Midbrain (tissue), 1 donor: ENCODE results near the gene DZIP3.
"Not testable (repeated sequence)": the region's sequence is repeated elsewhere in the genome, so short reads cannot be mapped to it uniquely, and the experiment has no call there.

Experiments used
- DNase-seq: peaks from one replicate; lab custom pipeline; 2025; lab: John Stamatoyannopoulos, UW

Gene DZIP3

DNA sequence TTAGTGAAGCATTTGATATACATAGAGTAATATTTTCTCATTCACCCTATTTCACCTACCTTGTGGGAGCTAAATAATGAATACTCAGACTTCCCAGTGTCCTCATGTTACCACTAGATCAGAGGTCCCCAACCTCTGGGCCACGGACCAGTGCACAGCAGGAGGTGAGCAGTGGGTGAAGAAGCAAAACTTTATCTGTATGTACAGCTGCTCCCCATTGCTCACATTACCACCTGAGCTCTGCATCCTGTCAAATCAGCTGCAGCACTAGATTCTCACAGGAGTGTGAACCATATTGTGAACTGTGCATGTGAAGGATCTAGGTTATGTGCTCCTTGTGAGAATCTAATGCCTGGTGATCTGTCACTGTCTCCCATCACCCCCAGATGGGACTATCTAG, 88.3 kb downstream of the DZIP3 start:
- no peak for DNase-seq

DNA sequence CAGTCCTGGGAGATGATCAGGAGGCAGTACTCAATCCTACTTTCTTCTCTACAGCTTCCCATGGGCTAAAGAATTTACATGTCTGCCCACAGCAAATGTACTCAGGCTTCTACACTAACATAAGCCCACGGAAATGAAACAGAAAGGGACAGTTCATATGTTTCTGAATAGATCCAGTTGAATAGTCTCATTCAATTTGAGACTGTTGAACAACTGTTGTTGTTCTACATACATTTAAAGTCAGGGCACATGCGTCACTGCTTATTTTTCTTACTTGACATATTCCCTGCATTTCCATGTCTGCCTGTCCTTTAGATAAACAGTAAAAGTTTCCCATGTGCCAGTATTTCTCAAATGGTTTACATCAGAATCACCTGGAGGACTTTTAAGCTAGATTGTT, 102.8 kb downstream of the DZIP3 start:
- not testable (repeated sequence) for DNase-seq

DNA sequence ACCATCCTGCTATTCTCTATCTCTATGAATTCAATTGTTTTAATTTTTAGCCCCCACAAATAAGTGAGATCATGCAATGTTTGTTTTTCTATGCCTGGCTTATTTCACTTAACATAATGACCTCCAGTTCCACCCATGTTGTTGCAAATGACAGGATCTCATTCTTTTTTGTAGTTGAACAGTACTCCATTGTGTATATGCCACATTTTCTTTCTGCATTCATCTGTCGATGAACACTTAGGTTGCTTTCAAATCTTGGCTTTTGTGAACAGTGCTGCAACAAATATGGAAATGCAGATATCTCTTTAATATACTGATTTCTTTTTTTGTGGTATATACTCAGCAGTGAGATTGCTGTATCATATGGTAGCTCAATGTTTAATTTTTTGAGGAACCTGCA, 108.9 kb downstream of the DZIP3 start:
- no peak for DNase-seq

DNA sequence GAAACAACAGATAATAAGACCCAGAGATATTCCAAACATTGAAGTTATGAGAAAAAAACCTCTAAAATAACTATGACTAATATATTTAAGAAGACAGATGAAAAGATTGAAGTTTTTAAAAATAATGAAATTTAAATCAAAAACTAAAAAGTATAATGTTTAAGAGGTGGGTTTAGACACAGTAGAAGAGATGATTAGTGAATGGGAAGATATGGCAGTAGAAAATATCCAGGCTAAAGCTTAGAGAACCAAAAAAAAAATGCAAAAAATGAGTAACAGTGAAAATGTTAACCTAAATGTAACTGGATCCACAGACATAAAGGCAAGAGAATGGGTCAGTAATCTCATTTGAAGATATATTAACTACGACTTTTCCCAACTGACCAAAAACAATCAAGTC, 115.5 kb downstream of the DZIP3 start:
- no peak for DNase-seq

DNA sequence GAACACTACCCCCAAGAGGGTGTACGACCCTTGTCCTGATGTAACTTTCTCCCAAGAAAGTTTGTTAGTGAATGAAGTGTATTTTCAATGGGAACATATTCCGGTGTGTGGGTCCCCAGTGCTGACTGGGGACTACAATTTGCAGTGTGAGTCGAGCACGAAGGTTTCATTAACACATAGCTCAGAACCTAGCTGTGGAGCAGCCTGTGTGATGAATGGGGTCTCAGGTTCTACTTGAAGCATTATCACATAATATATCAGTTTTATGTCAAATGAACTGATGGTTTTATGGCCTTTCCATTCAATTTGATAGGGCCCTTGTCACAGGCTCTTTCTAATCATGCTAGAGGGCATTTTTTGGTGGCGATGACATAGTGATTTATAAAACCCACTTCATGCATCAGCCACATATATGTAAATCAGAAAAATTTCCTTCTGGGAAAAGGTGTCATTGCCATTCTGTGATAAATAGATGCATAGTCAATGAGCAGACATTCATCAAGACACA, 123.5 kb downstream of the DZIP3 start:
- no peak for DNase-seq

DNA sequence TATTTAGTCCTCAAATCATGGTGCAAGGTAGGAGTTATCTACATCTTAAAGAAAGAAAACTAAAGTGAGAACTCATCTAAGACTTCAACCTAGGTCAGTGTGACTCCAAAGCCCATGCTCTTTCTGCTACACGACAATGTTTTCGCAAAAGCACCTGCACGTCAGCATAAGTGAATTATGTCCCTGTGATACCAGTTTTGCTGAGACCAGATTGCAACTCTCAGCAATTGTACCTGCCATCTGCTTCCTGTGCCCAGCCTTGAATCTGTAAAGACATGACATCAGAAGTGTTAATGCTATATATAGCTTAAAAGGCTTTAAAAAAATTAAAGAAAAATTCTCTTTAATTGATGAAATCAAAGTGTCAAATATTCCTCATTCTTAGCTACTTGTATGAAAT, 124.3 kb downstream of the DZIP3 start:
- DNase-seq, result no peak

DNA sequence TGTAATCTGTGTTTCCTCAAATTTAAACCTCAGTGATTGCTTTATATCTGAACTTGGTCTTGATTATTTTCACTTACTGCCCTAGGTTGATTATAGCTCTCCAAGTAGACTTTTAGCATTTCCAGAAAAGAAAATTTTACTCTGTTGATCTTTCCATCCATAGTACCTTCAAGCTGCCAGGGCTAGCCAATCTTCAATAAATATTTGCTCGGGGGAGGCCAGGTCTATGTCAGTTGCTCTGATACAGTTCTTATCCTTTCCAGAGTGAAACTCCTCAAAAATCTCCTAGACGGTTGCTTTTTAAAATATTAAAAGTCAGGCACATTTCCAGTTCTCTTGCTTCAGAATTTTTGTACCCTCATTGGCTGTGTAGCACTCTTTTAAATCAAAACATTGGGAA, 128.9 kb downstream of the DZIP3 start:
- DNase-seq, result no peak

DNA sequence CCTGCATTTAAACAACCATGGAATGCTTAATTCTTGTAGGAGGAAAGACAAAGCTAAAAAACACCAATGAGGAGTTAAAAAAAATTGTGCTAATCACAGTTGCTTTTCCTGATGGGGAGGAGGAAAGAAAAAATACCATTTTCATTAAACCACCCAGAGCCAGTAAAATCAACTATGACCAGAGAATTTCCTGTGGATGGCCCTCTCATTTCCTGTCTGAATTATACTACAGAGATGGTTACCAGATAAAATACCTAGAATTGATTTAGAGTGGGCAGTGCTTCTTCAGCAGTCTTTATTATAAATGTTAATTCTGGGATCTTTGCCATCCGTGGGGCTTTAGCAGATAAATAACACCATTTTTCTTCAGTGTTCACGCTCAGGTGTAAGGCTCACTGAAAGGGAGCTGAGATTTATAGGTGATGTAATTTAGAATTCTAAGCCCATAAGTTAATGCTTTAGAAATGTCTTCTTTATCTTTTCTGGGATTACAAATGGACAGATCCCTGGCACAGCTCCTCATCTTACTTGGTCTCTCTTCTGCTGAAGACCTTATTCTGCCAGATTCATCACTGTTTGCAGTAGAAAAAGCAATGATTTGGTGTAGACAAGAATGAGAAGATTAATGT, 129.8 kb downstream of the DZIP3 start:
- DNase-seq, result no peak

DNA sequence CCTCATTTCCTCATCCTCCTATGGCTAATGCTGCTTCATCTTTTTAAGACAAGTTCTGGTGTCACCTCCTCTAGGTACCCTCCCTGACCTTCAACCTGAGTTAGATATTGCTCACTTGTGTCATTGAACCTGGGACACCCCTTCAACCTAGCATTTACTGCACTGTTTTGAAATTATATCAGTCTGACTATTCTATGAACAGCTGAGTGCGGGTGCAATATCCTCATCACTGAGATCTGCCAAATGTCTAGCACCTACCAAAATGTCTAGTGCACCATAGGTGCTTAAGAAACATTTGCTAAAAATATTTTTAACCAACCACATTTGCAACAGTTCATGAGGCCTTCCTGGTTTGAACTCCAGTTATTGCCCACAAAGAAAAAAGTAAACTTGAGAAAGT, 133.2 kb downstream of the DZIP3 start:
- DNase-seq, result no peak

DNA sequence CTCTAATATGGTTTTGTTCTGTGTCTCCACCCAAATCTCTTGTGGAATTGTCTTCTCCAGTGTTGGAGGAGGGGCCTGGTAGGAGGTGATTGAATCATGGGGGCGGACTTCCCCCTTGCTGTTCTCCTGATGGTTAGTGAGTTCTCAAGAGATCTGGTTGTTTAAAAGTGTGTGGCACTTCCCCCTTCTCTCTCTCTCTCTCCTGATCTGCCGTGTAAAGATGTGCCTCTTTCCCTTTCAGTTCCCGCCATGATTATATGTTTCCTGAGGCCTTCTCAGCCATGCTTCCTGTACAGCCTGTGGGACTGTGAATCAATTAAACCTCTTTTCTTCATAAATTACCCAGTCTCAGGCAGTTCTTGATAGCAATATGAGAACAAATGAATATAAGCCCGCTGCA, 134.6 kb downstream of the DZIP3 start:
- no peak for DNase-seq

DNA sequence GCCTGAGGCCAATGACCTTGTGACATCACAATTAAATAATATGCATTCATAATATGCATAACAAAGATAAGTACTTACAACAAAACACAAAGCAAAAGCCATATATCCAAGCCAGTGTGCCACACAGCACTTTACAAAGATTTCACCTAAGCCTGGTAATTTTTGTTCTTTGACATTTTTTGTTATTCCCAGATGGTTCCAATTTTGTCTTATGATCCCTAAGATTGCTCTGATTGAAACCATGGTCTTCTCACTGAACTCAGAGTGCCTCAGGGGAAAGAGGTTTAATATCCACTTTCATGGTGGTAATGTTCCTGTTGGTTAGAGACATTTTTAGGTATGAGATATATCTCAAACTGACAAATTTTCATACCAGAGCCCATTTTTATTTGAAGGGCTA, 138.6 kb downstream of the DZIP3 start:
- DNase-seq, result no peak

DNA sequence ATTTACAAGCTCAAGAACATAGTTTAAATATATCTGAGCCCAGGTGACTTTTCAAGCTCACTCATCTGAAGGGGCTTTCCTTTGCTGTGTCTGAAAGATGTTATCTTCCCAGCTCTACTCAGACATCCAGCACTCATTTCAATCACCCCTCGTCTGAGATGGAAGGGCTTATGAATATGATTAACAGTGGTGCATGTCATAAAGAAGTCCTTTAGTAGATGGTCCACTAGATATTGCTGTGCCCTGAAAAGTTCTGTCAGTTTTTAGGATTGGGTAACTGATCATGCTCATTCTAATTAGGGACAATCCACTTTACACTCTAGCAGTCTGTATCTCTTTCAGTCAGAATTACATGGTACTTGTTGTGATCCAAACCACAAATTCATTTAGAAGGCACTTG, 139.4 kb downstream of the DZIP3 start:
- DNase-seq, result no peak

DNA sequence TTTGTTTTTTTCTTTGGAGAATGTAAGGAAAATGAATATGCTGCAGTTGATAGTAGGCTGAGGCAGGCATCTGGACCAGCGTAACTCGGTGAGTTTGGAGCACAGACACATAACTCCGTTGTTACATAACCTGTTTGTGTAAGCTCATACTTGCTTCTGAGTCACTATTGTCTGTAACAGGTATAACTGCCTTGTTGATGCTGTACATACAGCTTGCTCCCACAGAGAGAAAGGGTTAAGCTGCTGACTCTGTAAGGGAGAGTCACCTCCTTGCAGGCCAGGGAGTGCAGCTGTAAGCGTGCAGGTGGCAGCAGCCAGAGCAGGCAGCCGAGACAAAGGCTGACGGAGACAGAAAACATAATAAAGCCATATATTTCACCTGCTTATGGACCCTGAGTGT, 147.3 kb downstream of the DZIP3 start:
- DNase-seq, result no peak

DNA sequence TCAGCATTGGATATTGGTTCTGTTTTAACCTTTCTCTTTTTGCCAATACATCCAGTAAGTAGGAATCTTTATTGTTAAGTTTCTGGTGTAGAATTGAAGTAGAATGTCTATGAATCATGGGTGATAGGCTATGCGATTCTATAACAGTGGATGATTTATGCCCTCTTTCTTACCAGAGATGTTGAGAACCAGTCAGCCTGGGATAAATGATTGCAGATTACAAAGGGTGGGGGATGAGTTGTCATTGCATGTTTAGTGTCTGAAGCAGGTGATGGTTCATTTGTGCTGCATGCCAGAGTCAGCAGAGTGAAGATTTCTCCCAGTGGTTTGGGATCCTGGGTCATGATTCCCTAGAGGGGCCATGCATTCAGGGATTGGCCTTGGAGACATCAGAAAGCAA, 153.4 kb downstream of the DZIP3 start:
- no peak for DNase-seq
